NCI-H1436 treated with DMSO at 0.1 percent for 48 hours (cell line): ENCODE data around the gene ISCA2.

Experiments
- DNase-seq: peaks from one replicate; lab custom pipeline; 2025; lab: John Stamatoyannopoulos, UW

The ISCA2 gene

DNA sequence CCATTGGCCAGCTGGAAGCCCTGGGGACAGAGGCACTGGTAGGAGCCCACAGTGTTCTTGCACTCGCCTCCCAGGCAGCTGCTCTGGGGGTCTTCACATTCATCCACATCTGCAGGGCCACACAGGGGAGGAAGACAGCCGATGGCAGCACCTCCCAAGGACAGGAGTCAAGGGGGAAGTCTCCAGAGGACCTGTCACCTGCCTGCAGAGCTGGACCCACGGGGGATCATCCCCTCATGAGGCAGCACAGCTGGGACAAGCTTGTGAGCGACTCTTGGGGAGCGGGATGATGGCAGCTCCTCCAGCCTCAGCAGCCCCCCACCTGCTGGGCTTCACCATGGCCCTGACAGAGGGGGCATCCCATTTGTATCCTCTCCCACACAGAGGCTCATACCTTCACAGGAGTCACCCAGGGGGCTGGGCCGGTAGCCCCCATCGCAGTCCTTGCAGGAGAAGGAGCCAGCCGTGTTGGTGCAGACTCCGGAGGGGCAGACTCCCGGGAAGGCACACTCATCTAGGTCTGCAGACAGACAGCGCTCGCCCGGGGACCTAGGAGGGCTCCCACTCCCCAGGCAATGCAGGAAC is 15.4 kb downstream of the ISCA2 start:
- DNase-seq = no peak

DNA sequence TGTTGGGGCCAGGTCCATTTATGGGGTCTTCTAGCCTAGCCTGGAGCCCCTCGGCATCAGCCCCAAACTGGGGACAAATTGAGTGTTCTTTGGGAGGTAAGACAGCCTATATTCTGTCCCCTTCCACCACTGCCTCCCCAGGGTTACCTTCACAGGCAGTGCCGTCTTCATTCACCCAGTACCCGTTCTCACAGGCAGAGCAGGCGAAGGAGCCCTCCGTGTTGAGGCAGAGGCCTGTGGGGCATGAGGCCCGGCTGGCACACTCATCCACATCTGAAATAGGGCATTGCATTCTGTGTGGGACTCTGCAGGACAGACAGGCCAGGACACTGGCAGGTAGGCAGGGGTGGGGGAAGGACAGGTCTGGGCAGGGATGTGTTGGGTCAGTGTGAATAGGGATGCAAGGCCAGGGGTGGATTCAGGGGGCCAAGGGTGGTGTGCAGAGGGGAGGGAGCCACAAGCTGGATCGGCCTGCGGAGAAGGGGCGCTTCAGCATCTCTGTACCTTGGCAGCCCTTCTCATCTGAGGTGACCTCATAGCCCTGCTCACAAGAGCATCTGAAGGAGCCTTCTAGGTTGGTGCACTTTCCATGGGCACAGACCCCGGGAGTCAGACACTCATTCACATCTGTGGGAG is 16.1 kb downstream of the ISCA2 start:
- no peak for DNase-seq

DNA sequence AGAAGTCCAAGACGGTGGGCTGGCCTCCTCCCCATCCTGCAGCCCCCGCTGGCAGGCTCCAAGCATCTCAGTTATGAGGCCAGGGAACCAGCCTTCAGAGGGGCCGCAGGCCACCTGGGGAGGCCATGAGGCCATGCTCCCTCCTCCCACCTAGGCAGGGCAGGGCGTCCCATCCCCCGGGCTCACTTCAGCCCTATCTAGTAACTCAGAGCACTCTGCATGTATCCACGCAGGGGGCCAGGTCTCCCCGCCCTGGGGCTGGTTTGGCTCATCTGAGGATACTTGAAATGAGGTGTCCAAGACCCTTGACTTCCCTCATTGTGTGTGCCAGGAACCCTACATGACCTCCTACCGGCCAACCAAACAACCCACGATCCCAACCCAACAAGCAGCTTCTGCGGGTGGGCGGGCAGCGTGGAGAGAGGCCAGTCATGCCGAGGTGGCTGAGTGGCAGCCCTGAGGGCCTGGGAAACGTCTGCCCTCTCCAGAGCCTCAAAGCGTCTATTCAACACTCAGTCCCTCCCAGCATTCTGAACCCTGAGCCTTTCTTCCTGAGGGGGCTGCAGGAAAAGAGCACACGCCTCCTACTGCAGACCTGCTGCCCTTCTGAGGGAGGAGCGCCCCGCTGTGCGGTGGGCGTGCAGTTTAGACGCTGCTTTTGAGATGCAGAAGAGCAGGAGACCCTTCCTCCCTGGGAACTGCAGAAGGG is 16.8 kb downstream of the ISCA2 start:
- DNase-seq = no peak

DNA sequence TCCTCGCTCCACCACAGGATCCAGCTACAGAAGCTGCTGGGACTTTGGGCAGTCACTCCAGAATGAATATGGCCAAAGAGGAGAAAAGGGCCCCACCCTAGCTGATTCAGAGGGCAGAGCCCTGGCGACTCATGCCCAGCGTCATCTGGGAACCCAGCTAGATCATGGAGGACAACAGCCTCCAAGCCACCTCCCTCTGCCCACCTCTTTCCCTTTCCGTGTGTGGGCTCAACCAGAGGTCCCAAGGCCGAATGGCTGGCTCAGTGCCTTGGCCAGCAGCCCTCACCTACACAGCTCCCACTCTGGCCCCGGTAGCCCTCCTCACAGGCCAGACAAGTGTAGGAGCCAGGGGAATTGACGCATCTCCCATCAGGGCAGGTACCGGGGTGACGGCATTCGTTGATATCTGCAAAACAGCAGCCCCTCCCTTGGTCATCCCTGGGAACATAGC is 17.4 kb downstream of the ISCA2 start:
- DNase-seq = no peak

DNA sequence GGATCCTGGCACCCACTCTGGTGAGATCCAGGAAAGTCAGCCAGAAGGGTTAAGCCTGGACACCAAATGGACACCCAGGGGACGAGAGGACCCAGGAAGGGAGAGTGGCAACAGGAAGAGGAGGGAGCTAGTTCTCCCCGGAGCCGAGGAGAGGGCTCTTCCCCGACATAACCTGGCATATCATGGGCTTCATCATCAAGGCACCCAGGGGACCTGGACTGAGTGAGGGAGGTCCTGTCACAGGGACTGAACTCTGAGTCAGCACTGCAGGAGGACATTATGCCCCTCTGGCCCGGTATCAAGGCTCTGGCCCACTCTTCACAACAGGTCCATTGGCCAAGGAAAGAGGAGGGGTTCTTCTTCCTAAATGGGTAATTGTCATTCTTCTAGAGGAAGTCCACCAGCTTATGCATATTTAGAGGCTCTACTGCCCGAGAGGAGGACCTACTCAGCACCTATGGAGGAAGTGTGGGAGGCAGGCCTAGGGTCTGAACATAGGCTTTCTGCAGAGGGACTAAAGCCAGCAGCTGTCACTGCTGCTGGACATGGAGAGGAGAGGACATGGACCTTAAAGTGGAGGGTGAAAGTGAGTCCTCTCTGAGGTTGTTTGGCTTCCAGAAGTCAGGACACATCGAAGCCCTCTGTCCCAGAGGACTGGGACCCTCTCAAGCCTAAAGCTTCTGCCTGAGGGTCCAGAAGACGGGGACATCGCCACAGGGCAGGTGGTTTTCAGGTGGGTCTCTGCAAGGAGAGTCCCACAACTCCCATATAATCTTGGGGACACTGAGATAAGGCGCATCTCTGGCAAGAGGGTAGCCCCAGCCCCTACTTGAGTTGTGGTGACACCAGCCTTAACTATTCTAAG is 18.6 kb downstream of the ISCA2 start:
- DNase-seq = no peak

DNA sequence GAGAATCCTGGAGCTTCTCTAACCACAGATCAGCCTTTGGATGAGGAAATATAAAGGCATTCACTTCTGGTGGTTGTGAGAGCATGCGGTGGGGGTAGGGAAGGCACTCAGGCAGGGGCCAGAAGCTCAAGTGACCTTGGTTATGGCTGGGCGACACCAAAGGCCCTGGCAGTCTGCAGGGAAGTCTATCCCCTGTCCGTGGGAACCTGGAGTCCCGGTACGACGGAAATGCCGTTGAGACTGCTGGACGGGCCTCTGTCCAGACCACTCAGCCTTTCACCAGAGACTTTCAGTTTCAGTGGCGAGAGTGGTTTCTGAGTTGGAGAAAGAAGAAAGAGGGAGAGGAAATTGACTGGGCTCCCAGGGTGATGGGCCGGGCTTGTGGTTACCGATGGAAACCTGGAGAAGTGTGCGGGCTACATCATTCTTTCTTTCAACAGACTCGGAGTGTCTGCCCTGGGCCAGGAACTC is 20.9 kb downstream of the ISCA2 start:
- DNase-seq = no peak

DNA sequence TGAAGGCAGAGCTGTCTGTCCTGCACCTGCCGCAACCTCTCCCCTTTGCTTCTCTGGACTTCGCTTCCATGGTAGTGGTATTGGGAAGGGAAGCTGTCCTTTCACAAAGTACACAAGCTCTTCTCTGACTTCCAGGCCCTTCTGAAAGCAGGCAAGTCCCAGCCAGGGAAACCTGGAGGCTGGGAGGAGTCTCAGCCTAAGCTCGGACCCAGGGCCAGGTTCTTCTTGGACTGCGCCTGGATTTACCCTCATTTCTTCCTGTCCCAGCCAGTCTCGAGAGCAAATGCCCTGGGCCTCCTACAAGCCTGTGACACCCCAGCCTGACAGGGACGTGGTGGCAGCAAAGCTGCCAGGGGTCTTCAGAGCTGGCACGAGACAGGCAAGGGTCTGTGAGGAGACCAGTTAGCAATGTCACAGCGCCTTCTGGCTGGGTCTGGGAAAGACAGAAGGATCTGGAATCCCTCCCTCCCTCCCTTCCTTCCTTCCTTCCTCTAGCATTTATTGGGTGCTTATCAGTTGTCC is 22.4 kb downstream of the ISCA2 start:
- no peak for DNase-seq

DNA sequence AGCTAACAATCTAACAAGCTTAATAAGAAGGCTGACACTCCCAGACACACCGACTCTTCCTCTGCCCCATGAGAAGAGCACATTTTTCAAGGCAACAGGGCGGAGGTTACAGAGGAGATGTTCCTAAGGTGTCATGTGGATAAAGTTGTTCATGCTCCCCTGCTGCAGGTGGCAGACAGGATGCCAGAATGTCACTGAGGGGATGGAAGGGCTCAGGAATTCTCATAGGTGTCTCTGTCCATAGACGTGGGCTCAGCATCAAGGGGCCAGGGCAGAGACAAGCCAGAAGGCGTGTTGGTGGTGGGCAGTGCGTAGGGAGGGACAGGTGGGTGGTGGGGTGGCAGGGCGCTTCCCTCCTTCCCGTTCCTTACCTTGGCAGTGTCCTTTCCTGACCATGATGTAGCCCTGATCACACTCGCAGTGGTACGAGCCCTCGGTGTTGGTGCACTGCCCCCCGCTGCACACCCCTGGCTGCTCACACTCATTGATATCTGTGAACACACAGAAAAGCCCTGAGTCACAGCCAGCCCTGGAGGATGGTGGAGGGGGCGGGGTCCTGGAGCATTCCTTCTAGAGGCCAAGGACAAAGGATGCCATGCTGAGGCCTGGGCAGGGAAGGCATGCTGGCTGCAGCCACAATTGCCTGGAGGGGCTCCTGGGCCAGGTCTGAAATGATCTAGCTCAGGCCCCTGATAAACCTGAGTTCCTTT is 23.0 kb downstream of the ISCA2 start:
- DNase-seq = no peak

DNA sequence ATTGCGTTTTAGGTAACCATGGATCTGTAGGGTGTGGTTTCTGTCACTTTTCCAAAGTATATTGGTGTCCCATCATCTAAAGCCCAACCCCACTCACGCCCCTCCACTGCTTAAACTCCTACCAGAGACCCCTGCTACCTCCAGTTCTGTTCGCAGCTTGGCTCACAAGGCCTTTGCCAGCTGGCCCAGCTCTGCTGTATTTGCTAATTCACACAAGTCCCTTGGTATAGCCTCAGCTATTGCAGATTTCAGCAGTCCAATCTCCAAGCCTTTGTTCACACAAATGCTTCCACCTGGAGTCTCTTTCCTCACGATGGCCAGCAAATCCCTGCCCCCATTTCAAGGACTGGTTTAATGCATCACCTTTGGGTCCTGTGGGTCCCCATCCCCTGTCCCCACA is 24.2 kb downstream of the ISCA2 start:
- DNase-seq = no peak

DNA sequence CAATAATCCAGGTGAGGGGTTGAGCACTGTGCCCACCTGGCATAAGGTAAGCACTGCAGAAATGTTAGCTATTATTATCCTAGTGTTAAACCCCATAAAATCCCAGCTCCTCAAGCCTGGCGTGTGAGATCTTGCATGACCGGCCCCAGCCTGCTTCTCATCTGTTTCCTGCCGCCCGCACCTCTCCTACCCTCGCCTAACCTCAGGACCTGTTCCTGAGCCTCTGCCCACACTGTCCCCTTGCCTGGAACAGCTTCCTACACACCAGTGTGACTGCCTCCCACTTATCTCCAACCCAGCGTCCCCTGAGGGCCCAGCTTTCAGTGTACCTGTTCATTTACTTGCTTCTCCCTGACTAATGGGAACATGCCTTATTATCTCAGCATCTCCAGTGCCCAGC is 24.7 kb downstream of the ISCA2 start:
- no peak for DNase-seq

DNA sequence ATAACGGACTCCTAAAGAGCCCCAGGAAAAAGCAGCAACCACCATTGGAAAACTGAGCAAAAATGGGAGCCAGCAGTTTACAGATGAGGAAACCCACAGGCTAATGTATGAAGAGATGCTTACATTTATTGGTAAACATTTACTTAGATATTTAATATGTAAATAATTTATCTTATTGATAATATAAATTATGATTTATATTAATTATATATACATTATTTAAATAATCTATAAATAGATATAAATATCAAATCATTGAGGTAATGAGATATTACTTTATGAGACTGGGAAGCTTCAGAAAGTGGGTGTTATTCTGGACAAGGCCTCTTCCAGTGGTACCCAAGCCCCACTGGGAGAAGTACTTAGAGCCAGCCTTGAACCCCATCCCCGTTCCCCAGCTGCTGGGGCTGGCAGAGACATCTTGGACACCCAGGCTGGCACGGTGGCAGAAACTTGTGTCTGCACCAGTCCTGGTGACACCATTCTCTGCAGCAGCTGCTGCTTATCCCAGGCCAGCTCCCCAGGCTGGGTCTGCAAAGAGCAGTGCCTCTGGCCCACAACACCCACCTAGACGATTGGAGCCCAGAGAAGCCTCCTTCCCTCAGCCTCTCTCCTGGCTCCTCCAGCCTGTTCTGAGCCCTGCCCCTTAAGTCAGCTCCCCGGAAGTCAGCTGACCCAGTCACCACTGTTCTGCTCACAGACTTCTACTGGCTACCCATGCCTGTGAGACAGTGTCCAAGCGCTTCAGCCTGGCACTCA is 25.9 kb downstream of the ISCA2 start:
- DNase-seq = no peak

DNA sequence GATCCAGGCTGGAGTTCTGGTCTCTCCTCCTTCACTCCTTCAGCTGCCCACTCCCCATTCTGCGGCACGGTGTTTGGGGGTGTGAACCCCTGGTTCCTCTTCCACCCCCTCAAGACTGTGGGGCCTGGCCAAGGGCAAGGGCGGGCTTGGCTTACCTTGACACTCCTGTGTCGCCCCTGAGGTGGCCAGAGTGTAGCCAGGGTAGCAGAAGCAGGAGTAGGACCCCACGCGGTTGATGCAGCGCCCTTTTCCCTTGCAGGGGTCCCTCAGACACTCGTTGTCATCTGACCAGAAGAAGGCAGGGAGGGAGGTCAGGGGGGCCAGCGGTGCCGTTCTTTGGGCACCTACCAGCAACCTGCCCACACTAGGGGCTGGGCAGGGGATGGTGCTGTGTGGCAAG is 28.2 kb downstream of the ISCA2 start:
- DNase-seq = no peak

DNA sequence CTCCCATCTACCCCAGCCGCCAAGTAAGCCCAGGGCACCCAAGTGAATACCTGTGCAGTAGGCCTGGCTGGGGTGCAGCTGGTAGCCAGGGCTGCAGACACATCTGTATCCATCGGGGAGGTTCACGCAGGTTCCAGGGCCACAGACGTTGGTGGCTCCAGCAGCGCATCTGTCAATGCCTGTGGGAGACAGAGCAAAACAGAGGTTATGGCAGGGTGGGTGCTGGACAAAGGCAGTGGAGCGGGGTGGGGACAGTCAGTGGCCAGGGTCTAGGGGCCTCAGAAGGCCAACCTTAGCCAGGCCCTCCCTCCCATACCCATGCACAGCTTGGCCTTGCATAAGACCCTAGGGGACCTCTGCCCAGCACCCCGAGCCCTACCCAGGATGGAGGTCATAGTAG is 29.2 kb downstream of the ISCA2 start:
- DNase-seq = no peak

DNA sequence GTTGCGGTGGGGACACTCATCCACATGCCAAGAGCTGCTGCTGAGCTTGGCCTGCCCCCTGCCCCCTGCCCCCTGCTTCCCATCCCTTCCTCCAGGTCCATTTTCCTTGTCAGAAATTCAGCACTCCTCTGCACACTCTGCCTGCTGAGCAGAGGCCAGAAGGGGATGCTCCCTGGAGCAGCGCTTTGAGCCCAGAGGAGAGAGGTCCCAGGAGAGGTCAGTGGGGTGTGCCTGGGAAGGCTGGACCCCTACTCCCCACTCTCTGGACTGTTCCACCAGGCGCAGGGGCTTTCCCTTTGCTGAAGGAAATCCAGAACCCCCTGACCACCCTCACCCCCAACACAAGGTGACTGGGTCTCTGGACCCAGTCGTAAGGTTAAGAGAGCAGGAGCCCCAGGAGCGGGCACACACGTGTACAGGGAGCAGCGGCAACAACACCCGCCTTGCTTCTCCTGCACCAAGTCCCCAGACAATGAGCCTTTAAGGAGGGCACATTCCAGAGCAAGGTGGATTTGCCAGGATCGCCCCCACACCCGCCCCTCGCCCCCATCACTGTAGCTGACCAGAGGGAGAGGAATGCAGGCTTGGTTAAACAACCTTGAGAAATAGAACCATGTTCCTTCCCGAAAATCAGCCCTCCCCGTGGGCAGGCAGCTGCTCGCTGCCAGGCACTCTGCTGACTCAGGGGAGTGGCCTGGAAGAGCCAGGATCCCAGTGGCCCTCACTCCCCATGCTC is 30.7 kb downstream of the ISCA2 start:
- no peak for DNase-seq

DNA sequence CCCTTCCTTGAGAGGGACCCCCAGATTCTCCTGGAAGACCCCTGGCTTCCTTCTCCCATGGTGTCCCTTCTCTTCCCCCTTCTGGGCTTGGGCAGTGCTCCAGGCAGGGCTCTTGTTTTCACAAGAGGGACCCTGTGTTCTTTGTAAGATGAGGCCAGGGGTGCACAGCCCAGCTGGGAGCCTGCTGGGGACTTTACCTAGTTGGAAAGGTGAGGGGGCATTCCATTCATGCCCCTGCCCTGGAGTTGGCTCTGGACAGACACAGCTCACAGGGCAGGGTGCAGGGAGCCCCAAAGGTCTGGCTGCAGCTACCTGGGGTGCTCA is 31.2 kb downstream of the ISCA2 start:
- no peak for DNase-seq

DNA sequence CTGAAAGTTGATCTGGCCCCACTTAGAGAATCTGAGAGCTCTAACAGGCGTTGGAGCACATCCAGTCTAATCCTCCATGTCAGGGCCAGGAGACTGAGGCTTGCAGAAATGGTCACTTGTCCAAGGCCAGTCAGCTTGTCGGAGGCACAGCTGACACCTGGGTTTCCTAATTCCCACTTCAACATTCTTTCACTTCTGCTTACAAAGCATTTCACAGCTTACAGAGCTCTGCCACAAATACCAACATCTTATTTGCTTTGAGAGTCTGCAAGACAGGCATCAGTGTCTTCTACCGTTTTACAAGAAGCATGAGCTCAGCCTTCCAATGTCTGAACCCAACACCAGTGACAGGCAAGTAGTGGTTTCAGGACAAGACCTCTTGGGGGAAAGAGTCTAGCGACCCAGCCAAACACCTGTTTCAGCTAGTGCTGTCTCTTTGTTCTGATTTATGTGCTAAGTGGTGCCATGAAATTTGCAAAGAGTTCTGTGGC is 31.8 kb downstream of the ISCA2 start:
- no peak for DNase-seq

DNA sequence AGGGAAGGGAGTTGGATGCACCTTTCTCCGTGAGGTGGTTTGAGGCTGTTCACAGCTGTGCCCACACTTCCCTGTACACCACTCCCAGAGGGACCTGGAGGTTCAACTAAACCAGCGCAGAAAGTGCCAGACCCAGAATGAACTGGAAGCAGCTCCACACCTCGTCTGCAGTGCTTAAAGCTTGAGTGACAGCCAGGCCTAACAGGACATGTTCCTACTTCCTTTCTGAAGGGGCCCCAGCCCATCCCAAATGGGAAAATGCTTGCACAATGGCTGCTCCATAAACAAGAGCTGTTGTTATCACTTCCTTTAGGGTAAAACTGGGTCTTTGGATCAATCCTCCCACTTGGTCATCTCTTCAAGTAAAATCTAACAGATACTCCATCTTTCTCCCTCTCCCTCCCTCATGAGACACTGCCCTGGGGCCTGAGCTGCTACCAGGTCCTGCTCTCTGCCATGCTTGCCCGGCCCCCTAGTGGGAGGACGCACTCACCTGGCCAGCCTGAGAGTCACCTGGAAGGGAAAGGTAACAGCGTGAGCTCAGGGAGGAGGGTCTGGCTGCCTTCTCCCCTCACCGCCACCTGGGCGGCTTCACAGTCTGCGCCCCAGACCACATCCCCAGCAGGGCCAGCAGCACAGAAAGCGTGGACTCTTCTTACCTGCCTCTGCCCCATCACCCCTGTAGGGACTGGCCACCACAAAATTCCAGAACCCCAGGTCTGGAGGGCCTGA is 33.5 kb downstream of the ISCA2 start:
- no peak for DNase-seq

DNA sequence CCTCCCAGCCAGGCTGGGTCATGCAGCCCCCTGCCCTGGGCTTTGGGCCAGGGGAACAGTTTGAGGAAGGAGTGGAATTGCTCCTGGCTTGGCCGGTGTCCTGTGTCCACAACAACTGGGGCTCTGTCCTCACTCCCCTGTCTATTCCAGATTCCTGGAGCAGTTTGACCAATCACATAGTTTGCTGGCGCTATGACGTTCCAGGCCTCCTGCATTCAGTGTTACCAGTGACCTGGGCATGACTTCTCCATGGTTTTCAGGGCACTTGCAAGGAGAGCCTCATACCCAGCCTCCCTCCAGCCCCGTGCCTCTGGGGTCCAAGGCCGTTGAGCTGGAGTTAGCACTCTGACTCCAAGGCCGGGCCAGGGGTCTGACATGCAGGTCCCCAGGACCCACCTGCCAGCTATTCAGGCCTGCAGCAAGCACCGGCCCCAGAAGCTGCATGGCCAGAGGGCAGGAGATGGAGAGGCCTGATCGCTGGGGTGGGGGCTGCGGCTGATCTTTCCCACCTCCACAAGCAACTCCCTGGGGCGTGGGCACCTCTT is 34.2 kb downstream of the ISCA2 start:
- no peak for DNase-seq

DNA sequence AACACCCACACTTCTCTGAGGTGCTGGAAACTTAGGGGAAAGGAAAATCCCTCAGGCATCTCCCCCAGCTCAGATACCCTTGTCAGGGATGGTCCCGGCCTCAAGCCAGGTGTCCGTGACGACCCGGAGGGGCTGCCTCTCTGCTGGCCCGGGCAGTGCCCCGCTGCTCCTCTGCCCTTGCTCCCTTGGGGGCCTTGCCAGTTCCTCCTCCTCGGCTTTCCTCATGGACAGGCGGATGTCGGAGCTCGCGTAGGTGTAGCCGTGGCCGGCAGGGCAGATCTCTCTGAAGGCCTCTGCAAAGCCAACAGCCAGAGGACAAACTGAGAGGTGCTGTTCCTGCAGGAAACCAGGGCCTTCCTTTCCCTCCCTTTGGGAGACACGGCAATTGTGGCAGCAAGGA is 34.8 kb downstream of the ISCA2 start:
- DNase-seq = no peak
